Measurements from ENCODE around the gene DNM1L. TPM values are rescaled to one million over a fixed set of nuclear protein-coding genes. Genes with fewer than 3 reads are reported as not detected.

DNM1L gene
- total and polyA plus RNA-seq, 9 of the 15 experiments (the other 6 are each of a cell fraction or from before 2014, with no cell fraction given), result 24.1 to 82.8 (median 61.5) TPM

GRCh38 chr12:32659908-32660440 is 19.1 kb upstream of the DNM1L start (continued):
- no peak for TF ChIP-seq THRA (IDR thresholded peaks at IDR 0.05)
- TF ChIP-seq ZNF740 (CRISPR knock-in tag; IDR thresholded peaks at IDR 0.05), result no peak
- no peak for TF ChIP-seq ZNF740 (tag; IDR thresholded peaks at IDR 0.05)
- no peak for TF ChIP-seq HMG20B (CRISPR knock-in tag; IDR thresholded peaks at IDR 0.05)
- TF ChIP-seq CEBPG (CRISPR knock-in tag; IDR thresholded peaks at IDR 0.05), result no peak
- TF ChIP-seq CEBPG (tag; conservative IDR thresholded peaks at IDR 0.05 in 1 of 2, IDR thresholded peaks at IDR 0.05 in 1 of 2), result no peak
- no peak for TF ChIP-seq TAF9B (IDR thresholded peaks at IDR 0.05; ENCODE audit: partially characterized antibody)
- no peak for TF ChIP-seq NRF1 (conservative IDR thresholded peaks at IDR 0.05 in 1 of 2, IDR thresholded peaks at IDR 0.05 in 1 of 2)
- TF ChIP-seq MLLT1 (IDR thresholded peaks at IDR 0.05), result no peak
- TF ChIP-seq XRCC3 (IDR thresholded peaks at IDR 0.05), result no peak
- no peak for TF ChIP-seq ESRRB (CRISPR knock-in tag; IDR thresholded peaks at IDR 0.05; ENCODE audit: borderline replicate concordance)
- no peak for TF ChIP-seq PTRF (tag; IDR thresholded peaks at IDR 0.05)
